IMR-90 (cell line): ENCODE results near the gene CD99L2. TPM values are rescaled to one million over a fixed set of nuclear protein-coding genes. Genes with fewer than 3 reads are reported as not detected.

Experiments
- ATAC-seq: fragments of 200-7000 bp; cut with Tn5 transposase; 2 replicates; pipeline ENCODE4 v1.9.1; 2020; ENCODE audit warnings: low read depth, mild to moderate bottlenecking, moderate library complexity
- BruUV-seq: library from RNA; stranded (reverse); fragments of 400-500 nt; replicated peaks from 2 replicates; lab custom pipeline; 2021; lab: Mats Ljungman, UMichigan
- CTCF ChIA-PET: fragments of 300-600 bp; formaldehyde crosslinking; extraction: SDS; loops from one replicate; lab custom pipeline; 2021; ENCODE audit warnings: antibody characterized with exemption; lab: Yijun Ruan, JAX
- POLR2A ChIA-PET: fragments of 300-600 bp; sonication (Branson Sonifier 250); formaldehyde crosslinking; loops from one replicate; lab custom pipeline; 2022; ENCODE audit warnings: antibody characterized with exemption; ENCODE audit not compliant: unreplicated experiment; lab: Charles Lee
- DNase-seq: peaks from one replicate; pipeline ENCODE4 v3.0.0; 2013
- H2AFZ ChIP-seq: replicated peaks from 2 replicates; pipeline ENCODE3; 2013; ENCODE audit warnings: low read length, mild to moderate bottlenecking; ENCODE audit not compliant: poor library complexity
- H2AK5ac ChIP-seq: 2 replicates; pipeline ENCODE4 v1.6.1; 2013; ENCODE audit warnings: low read depth, low read length, inconsistent platforms
- H2AK9ac ChIP-seq: replicated peaks from 2 replicates; pipeline ENCODE3; 2013; ENCODE audit warnings: mild to moderate bottlenecking, low read depth, low read length, moderate library complexity; ENCODE audit not compliant: poor library complexity
- H2BK120ac ChIP-seq: 2 replicates; pipeline ENCODE4 v1.6.1; 2013; ENCODE audit warnings: low read depth, low read length, inconsistent platforms
- H2BK15ac ChIP-seq: 3 replicates; pipeline ENCODE4 v1.6.1; 2013; ENCODE audit warnings: low read depth, low read length, inconsistent platforms
- H2BK20ac ChIP-seq: 2 replicates; pipeline ENCODE4 v1.6.1; 2013; ENCODE audit warnings: low read depth, mild to moderate bottlenecking, inconsistent platforms, low read length, moderate library complexity
- H2BK5ac ChIP-seq: 2 replicates; pipeline ENCODE4 v1.6.1; 2013; ENCODE audit warnings: mild to moderate bottlenecking, low read depth, low read length, inconsistent platforms; ENCODE audit not compliant: poor library complexity, severe bottlenecking
- H3K14ac ChIP-seq: replicated peaks from 2 replicates; pipeline ENCODE4 v1.6.1; 2013; ENCODE audit warnings: low read depth, low read length, inconsistent platforms
- H3K18ac ChIP-seq: 2 replicates; pipeline ENCODE4 v1.6.1; 2013; ENCODE audit warnings: low read depth, low read length, control low read depth
- H3K23ac ChIP-seq: 2 replicates; pipeline ENCODE4 v1.6.1; 2013; ENCODE audit warnings: low read depth, low read length, inconsistent platforms
- H3K27ac ChIP-seq: 2 replicates; pipeline ENCODE4 v1.5.1; 2013; ENCODE audit warnings: mild to moderate bottlenecking, control low read depth, low read length; ENCODE audit not compliant: insufficient read depth
- H3K27me3 ChIP-seq: 2 replicates; pipeline ENCODE4 v1.6.1; 2013; ENCODE audit warnings: low read length; ENCODE audit not compliant: control insufficient read depth, insufficient read depth
- H3K36me3 ChIP-seq: 2 replicates; pipeline ENCODE4 v1.6.1; 2013; ENCODE audit warnings: low read length, mixed read lengths; ENCODE audit not compliant: control insufficient read depth, insufficient read depth
- H3K4ac ChIP-seq: 2 replicates; pipeline ENCODE4 v1.6.1; 2013; ENCODE audit warnings: low read depth, low read length, inconsistent platforms
- H3K4me1 ChIP-seq: 2 replicates; pipeline ENCODE4 v1.6.1; 2013; ENCODE audit warnings: low read length, mixed read lengths; ENCODE audit not compliant: control insufficient read depth, insufficient read depth
- H3K4me2 ChIP-seq: 2 replicates; pipeline ENCODE4 v1.6.1; 2013; ENCODE audit warnings: low read depth, mild to moderate bottlenecking, control low read depth, low read length, moderate library complexity
- H3K4me3 ChIP-seq: 2 replicates; pipeline ENCODE4 v1.5.1; 2013; ENCODE audit warnings: low read depth, mild to moderate bottlenecking, control low read depth, low read length, moderate library complexity; ENCODE audit not compliant: insufficient read depth
- H3K56ac ChIP-seq: 2 replicates; pipeline ENCODE4 v1.6.1; 2013; ENCODE audit warnings: low read length, inconsistent platforms; ENCODE audit not compliant: insufficient read depth; ENCODE audit errors: extremely low read depth
- H3K79me1 ChIP-seq, 2 experiments: 2 replicates each; pipeline ENCODE4 v1.6.1; 2013; ENCODE audit warnings: low read length in 2 of 2, inconsistent platforms in 1 of 2, low read depth in 1 of 2
- H3K9ac ChIP-seq: 2 replicates; pipeline ENCODE4 v1.6.1; 2013; ENCODE audit warnings: low read depth, low read length, control low read depth
- H3K9me1 ChIP-seq: 2 replicates; pipeline ENCODE4 v1.6.1; 2013; ENCODE audit warnings: low read length, inconsistent platforms; ENCODE audit not compliant: insufficient read depth
- H3K9me3 ChIP-seq: 2 replicates; pipeline ENCODE4 v1.6.1; 2013; ENCODE audit warnings: low read length; ENCODE audit not compliant: control insufficient read depth, insufficient read depth
- H4K20me1 ChIP-seq: 2 replicates; pipeline ENCODE4 v1.6.1; 2013; ENCODE audit warnings: low read length, inconsistent platforms; ENCODE audit not compliant: insufficient read depth
- H4K5ac ChIP-seq: 2 replicates; pipeline ENCODE4 v1.6.1; 2013; ENCODE audit warnings: mild to moderate bottlenecking, low read depth, low read length, control low read depth
- H4K8ac ChIP-seq, 2 experiments: 2 replicates each; pipeline ENCODE4 v1.6.1; 2013; ENCODE audit warnings: low read depth in 2 of 2, low read length in 2 of 2, control low read depth in 1 of 2, inconsistent platforms in 1 of 2
- H4K91ac ChIP-seq: 2 replicates; pipeline ENCODE4 v1.6.1; 2013; ENCODE audit warnings: low read depth, low read length, inconsistent platforms; ENCODE audit not compliant: insufficient read depth
- CHD1 ChIP-seq: IDR thresholded peaks from 2 replicates; pipeline ENCODE4 v1.6.1; 2012; ENCODE audit warnings: low read depth, low read length, improper control_type of control experiment
- CTCF ChIP-seq: conservative IDR thresholded peaks from 2 replicates; pipeline ENCODE4 v1.5.1; 2012; ENCODE audit warnings: mild to moderate bottlenecking, low read depth, low read length, improper control_type of control experiment
- MAFK ChIP-seq: IDR thresholded peaks from 2 replicates; pipeline ENCODE4 v1.6.1; 2012; ENCODE audit warnings: low read depth, low read length, improper control_type of control experiment
- MXI1 ChIP-seq: IDR thresholded peaks from 2 replicates; pipeline ENCODE4 v1.6.1; 2012; ENCODE audit warnings: low read depth, mild to moderate bottlenecking, low read length, moderate library complexity, borderline replicate concordance
- POLR2A ChIP-seq: IDR thresholded peaks from 2 replicates; pipeline ENCODE4 v1.6.1; 2012; ENCODE audit warnings: mild to moderate bottlenecking, low read depth, low read length
- RAD21 ChIP-seq: IDR thresholded peaks from 2 replicates; pipeline ENCODE4 v1.6.1; 2012; ENCODE audit warnings: low read length, improper control_type of control experiment
- SMC3 ChIP-seq: fragments of 150-350 bp; IDR thresholded peaks from 2 replicates; pipeline ENCODE4 v1.6.1; 2016; ENCODE audit warnings: low read depth, mild to moderate bottlenecking, antibody characterized with exemption, low read length, moderate library complexity
- dilution Hi-C: fragments of 300-500 bp; cut with HindIII; formaldehyde crosslinking; loops from one replicate; pipeline ENCODE4 v1.14.3; 2018; ENCODE audit warnings: low sequenced_read_pairs; ENCODE audit not compliant: unreplicated experiment
- in situ Hi-C: fragments of 300-500 bp; cut with MboI; formaldehyde crosslinking; loops from 3 replicates; pipeline ENCODE4 v1.14.3; 2019; ENCODE audit warnings: low sequenced_read_pairs, inconsistent platforms, mixed read lengths
- intact Hi-C: fragments of 100-400 bp; cut with micrococcal nuclease; formaldehyde crosslinking; loops from 2 replicates; pipeline ENCODE4 v1.10.0; 2022
- polyA plus RNA-seq, 3 experiments: library from polyadenylated mRNA; depleted of rRNA; stranded (reverse); fragments of >200 nt; gene quantifications; 2 replicates each; pipeline ENCODE4 v1.2.3, GENCODE V29; 2012; ENCODE audit warnings: low replicate concordance in 1 of 3
- total RNA-seq: library from RNA; depleted of rRNA; stranded (reverse); fragments of >200 nt; gene quantifications from 2 replicates; pipeline ENCODE4 v1.2.3, GENCODE V29; 2012

CD99L2 gene
- total and polyA plus RNA-seq, 2 of the 4 experiments (the other 2 are of a cell fraction) = 17.4 to 41.4 TPM

- H3K4ac ChIP-seq = no peak overlapping the region
- H3K9ac ChIP-seq = no peak overlapping the region
- H3K9me1 ChIP-seq = no peaks in the 10 kb centered on the region
- no peak overlapping the region for H4K91ac ChIP-seq
- no peak overlapping the region for H4K5ac ChIP-seq
- H3K36me3 ChIP-seq = 0 out of 2 replicates have a peak, but pooled peaks cover 2% of the 10 kb centered on the region
- in situ Hi-C loops (no loop called here), dilution Hi-C loops (no loop called here), intact Hi-C loops (no loop called here)
- DNase-seq (no peak), ATAC-seq (no peak)
- H3K9me3 ChIP-seq = no peaks in the 10 kb centered on the region
- no peak overlapping the region for H3K4me3 ChIP-seq
- no TSS peak for BruUV-seq
- H2BK5ac ChIP-seq = no peak overlapping the region
- H3K23ac ChIP-seq = no peak overlapping the region
- H2AK5ac ChIP-seq = no peak overlapping the region
- H3K27me3 ChIP-seq = no peaks in the 10 kb centered on the region
- H4K20me1 ChIP-seq = no peaks in the 10 kb centered on the region
- no peak overlapping the region for H2BK20ac ChIP-seq
- no peak overlapping the region for H2BK15ac ChIP-seq
- H3K27ac ChIP-seq = no peak overlapping the region
- no peak overlapping the region for H4K8ac ChIP-seq
- H3K79me1 ChIP-seq = 0 out of 4 replicates have a peak, but pooled peaks cover 0 to 3% of the 10 kb centered on the region in 2 experiments
- POLR2A ChIA-PET = no interaction called here
- H3K18ac ChIP-seq = no peak overlapping the region
- TF ChIP-seq MAFK (no peak), MXI1 (no peak), RAD21 (no peak), SMC3 (no peak), CHD1 (no peak), CTCF (no peak), POLR2A (no peak)
- no peak overlapping the region for H2BK120ac ChIP-seq
- no peak overlapping the region for H2AFZ ChIP-seq
- no peak overlapping the region for H3K14ac ChIP-seq
- no peak overlapping the region for H3K4me2 ChIP-seq
- H2AK9ac ChIP-seq = no peak overlapping the region
- no peak overlapping the region for H3K56ac ChIP-seq
- H3K4me1 ChIP-seq = peaks cover under 1% of the 10 kb centered on the region; the same call in 1 of the 2 replicates
- CTCF ChIA-PET = no interaction called here
These were observed 35.3 kb downstream of the CD99L2 start for GRCh38 chrX:150863191-150863590.
